ENCODE measurements around the gene ZBTB20. TPM values are rescaled to one million over a fixed set of nuclear protein-coding genes. Genes with fewer than 3 reads are reported as not detected.

ZBTB20 gene
- total and polyA plus RNA-seq, 2 donors (not counting 1 experiment from before 2014, with no cell fraction given), result 4.0 to 123 TPM

DNA sequence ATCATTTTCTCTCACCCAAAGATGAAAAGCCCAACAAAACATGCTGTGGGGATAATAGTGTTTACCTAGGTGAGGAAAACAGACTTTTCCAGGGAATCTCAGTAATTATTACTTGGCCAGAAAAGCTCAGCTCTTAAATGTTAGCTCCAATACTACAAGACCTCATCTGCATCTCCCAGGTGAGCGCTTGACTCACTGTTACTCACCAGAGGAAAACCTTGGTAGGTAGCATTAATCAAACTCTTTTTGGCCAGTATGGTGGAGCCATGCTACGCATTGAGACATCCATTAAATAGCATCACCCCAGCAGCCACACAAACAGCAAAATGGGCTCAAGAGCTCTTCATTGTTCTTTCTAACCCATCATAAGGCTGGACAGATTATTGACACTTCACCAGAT is 754.3 kb downstream of the ZBTB20 start:
- Histone ChIP-seq H3K9ac (ENCODE audit: low read length) (no peak overlapping the region), H3K4me3 (ENCODE audit: control extremely low read depth in 1 of 5, extremely low read depth in 1 of 5, insufficient read depth in 1 of 5, low read depth in 2 of 5, low read length in 4 of 5) (no peak overlapping the region), H3K4me1 (ENCODE audit: control insufficient read depth in 2 of 2, insufficient read depth in 2 of 2, low read length in 2 of 2) (no peaks in the 10 kb centered on the region), H3K79me2 (ENCODE audit: control insufficient read depth, insufficient read depth, low read length) (no peaks in the 10 kb centered on the region), H3K27ac (ENCODE audit: low read length in 2 of 2) (no peak overlapping the region), H3K36me3 (replicated peaks in 1 of 2; ENCODE audit: control extremely low read depth in 1 of 2, control insufficient read depth in 1 of 2, extremely low read depth in 1 of 2, insufficient read depth in 2 of 2, low read length in 1 of 2) (peaks cover 2 to 14% of the 10 kb centered on the region in 2 experiments), H2AFZ (ENCODE audit: insufficient read depth, low read depth, low read length, poor library complexity, severe bottlenecking) (no peak overlapping the region), H3K9me3 (ENCODE audit: control extremely low read depth in 1 of 3, control insufficient read depth in 2 of 3, insufficient read depth in 1 of 3, low read length in 2 of 3) (no peaks in the 10 kb centered on the region), H3K4me2 (replicated peaks; ENCODE audit: low read depth, low read length, poor library complexity, severe bottlenecking) (no peak overlapping the region), H4K20me1 (ENCODE audit: control insufficient read depth, insufficient read depth, low read length, poor library complexity, severe bottlenecking) (peaks cover 8% of the 10 kb centered on the region), H3K27me3 (replicated peaks in 1 of 4; ENCODE audit: control extremely low read depth in 1 of 4, control insufficient read depth in 3 of 4, insufficient read depth in 4 of 4, low read length in 3 of 4) (no peaks in the 10 kb centered on the region)
- CTCF ChIA-PET, result interaction anchor here (1.0 to 1.3 kb wide), 3 partner anchors 12 to 72 kb away, joined by 3 read pairs; no protein-coding TSS in a partner anchor
- intact Hi-C loops (cut with micrococcal nuclease), result no loop called here
- H3K9me3 Mint-ChIP-seq (ENCODE audit: insufficient read depth), result no peaks in the 10 kb centered on the region
- no peak for ATAC-seq (ENCODE audit: low read depth)
- POLR2A ChIA-PET, result interaction anchor here (0.6 kb wide), 1 partner anchor 9 kb away, joined by 4 read pairs; no protein-coding TSS in a partner anchor
- H3K4me3 Mint-ChIP-seq, result no peak overlapping the region
- TF ChIP-seq CTCF (IDR thresholded peaks at IDR 0.05) (no peak), EZH2 (IDR thresholded peaks at IDR 0.05; ENCODE audit: borderline replicate concordance, insufficient read depth, low read depth, low read length, poor library complexity, severe bottlenecking) (no peak)
- no peaks in the 10 kb centered on the region for H3K27me3 Mint-ChIP-seq
- no peak for DNase-seq
- H3K27ac Mint-ChIP-seq, result no peak overlapping the region
- WGBS (ENCODE audit: insufficient coverage), result 89% methylated on average over 1 of the region's 2 CpGs
- H3K4me1 Mint-ChIP-seq, result peaks cover 12% of the 10 kb centered on the region

DNA sequence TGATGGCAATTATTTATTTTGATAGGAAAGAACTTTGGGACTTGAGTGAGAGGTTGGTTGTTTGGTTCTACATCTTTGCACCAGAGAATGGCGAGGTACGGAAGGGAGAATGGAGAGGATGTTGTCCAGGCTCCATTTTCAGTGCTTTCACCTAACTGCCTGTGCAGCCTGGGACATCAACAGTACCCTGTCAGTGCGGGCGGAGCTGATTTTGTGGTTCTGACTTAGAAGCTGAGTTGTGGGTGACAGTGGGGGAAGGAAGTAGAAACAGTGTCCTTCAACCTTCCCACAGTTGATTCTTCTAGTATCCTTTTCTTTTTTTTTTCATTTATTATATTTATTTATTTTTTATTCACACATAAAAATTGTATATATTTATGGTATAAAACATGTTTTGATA is 757.9 kb downstream of the ZBTB20 start:
- Histone ChIP-seq H3K9me3 (ENCODE audit: control extremely low read depth in 1 of 3, control insufficient read depth in 2 of 3, insufficient read depth in 1 of 3, low read length in 2 of 3) (no peaks in the 10 kb centered on the region), H4K20me1 (ENCODE audit: control insufficient read depth, insufficient read depth, low read length, poor library complexity, severe bottlenecking) (peaks cover 6% of the 10 kb centered on the region), H2AFZ (ENCODE audit: insufficient read depth, low read depth, low read length, poor library complexity, severe bottlenecking) (no peak overlapping the region), H3K4me2 (replicated peaks; ENCODE audit: low read depth, low read length, poor library complexity, severe bottlenecking) (no peak overlapping the region), H3K27ac (ENCODE audit: low read length in 2 of 2) (no peak overlapping the region), H3K9ac (ENCODE audit: low read length) (no peak overlapping the region), H3K27me3 (replicated peaks in 1 of 4; ENCODE audit: control extremely low read depth in 1 of 4, control insufficient read depth in 3 of 4, insufficient read depth in 4 of 4, low read length in 3 of 4) (no peaks in the 10 kb centered on the region), H3K36me3 (replicated peaks in 1 of 2; ENCODE audit: control extremely low read depth in 1 of 2, control insufficient read depth in 1 of 2, extremely low read depth in 1 of 2, insufficient read depth in 2 of 2, low read length in 1 of 2) (peaks cover 5 to 29% of the 10 kb centered on the region in 2 experiments), H3K79me2 (ENCODE audit: control insufficient read depth, insufficient read depth, low read length) (no peaks in the 10 kb centered on the region), H3K4me1 (ENCODE audit: control insufficient read depth in 2 of 2, insufficient read depth in 2 of 2, low read length in 2 of 2) (peaks cover 1 to 4% of the 10 kb centered on the region in 2 donors), H3K4me3 (ENCODE audit: control extremely low read depth in 1 of 5, extremely low read depth in 1 of 5, insufficient read depth in 1 of 5, low read depth in 2 of 5, low read length in 4 of 5) (no peak overlapping the region)
- CTCF ChIA-PET, result interaction anchor here (1.0 kb wide), 1 partner anchor 30 kb away, joined by 5 read pairs; no protein-coding TSS in a partner anchor
- ATAC-seq (ENCODE audit: low read depth), result no peak
- 87% methylated on average over 2 of the region's 4 CpGs for WGBS (ENCODE audit: insufficient coverage)
- H3K27me3 Mint-ChIP-seq, result no peaks in the 10 kb centered on the region
- no peak overlapping the region for H3K27ac Mint-ChIP-seq
- no peak overlapping the region for H3K4me3 Mint-ChIP-seq
- POLR2A ChIA-PET, result no interaction called here
- no peak for DNase-seq
- H3K4me1 Mint-ChIP-seq, result peaks cover 12% of the 10 kb centered on the region
- H3K9me3 Mint-ChIP-seq (ENCODE audit: insufficient read depth), result no peaks in the 10 kb centered on the region
- intact Hi-C loops (cut with micrococcal nuclease), result loop anchor here (10.0 kb wide), 1 partner anchor 1426 kb away; no protein-coding TSS in a partner anchor
- TF ChIP-seq CTCF (IDR thresholded peaks at IDR 0.05) (no peak), EZH2 (IDR thresholded peaks at IDR 0.05; ENCODE audit: borderline replicate concordance, insufficient read depth, low read depth, low read length, poor library complexity, severe bottlenecking) (no peak)

All from B cell (primary cell).